Measurements from ENCODE around the gene PAX7.

The PAX7 gene

GRCh38 chr1:18716112-18716784 is 85.6 kb downstream of the PAX7 start:
- no peak for TF ChIP-seq CTCF (IDR thresholded peaks at IDR 0.05)
- H3K36me3 ChIP-seq = no peaks in the 10 kb centered on the region
- no peak overlapping the region for H3K4me3 ChIP-seq
- H3K27me3 ChIP-seq = peaks cover 0 to 85% of the 10 kb centered on the region in 2 donors
- H3K27ac ChIP-seq = no peak overlapping the region
- no peaks in the 10 kb centered on the region for H3K9me3 ChIP-seq
- intact Hi-C loops (cut with DNase I; ENCODE audit: low total_unique reads) = no loop called here
- no peak for DNase-seq
- peaks cover 0 to 9% (median 4%) of the 10 kb centered on the region in 4 donors for H3K4me1 ChIP-seq

GRCh38 chr1:18716785-18717678 is 86.4 kb downstream of the PAX7 start:
- H3K36me3 ChIP-seq = no peaks in the 10 kb centered on the region
- no peak for TF ChIP-seq CTCF (IDR thresholded peaks at IDR 0.05)
- no peaks in the 10 kb centered on the region for H3K9me3 ChIP-seq
- no peak overlapping the region for H3K4me3 ChIP-seq
- DNase-seq = no peak
- intact Hi-C loops (cut with DNase I; ENCODE audit: low total_unique reads) = no loop called here
- peaks cover 0 to 85% of the 10 kb centered on the region in 2 donors for H3K27me3 ChIP-seq
- peaks cover 0 to 9% (median 4%) of the 10 kb centered on the region in 4 donors for H3K4me1 ChIP-seq
- no peak overlapping the region for H3K27ac ChIP-seq

GRCh38 chr1:18719786-18720451 is 89.3 kb downstream of the PAX7 start:
- intact Hi-C loops (cut with DNase I; ENCODE audit: low total_unique reads) = no loop called here

GRCh38 chr1:18721041-18721440 is 90.4 kb downstream of the PAX7 start:
- DNase-seq = no peak
- intact Hi-C loops (cut with DNase I; ENCODE audit: low total_unique reads) = no loop called here
- TF ChIP-seq CTCF (IDR thresholded peaks at IDR 0.05) = no peak
- H3K36me3 ChIP-seq = no peaks in the 10 kb centered on the region
- H3K4me3 ChIP-seq = no peak overlapping the region
- H3K4me1 ChIP-seq = peaks cover 0 to 9% (median 4%) of the 10 kb centered on the region in 4 donors
- H3K27me3 ChIP-seq = peaks cover 0 to 96% of the 10 kb centered on the region in 2 donors
- H3K9me3 ChIP-seq = no peaks in the 10 kb centered on the region
- no peak overlapping the region for H3K27ac ChIP-seq

More at GRCh38 chr1:18719786-18720451, 89.3 kb downstream of the PAX7 start:
- Histone ChIP-seq H3K36me3 (no peaks in the 10 kb centered on the region), H3K9me3 (no peaks in the 10 kb centered on the region), H3K27ac (no peak overlapping the region), H3K4me3 (no peak overlapping the region), H3K27me3 (peaks cover 0 to 99% of the 10 kb centered on the region in 2 donors), H3K4me1 (peaks cover 0 to 9% (median 4%) of the 10 kb centered on the region in 4 donors)
- DNase-seq = no peak
- no peak for TF ChIP-seq CTCF (IDR thresholded peaks at IDR 0.05)

- peaks cover 0 to 6% (median 2%) of the 10 kb centered on the region in 4 donors for H3K4me1 ChIP-seq
- TF ChIP-seq CTCF (IDR thresholded peaks at IDR 0.05) = no peak
- H3K4me3 ChIP-seq = no peak overlapping the region
- no peaks in the 10 kb centered on the region for H3K9me3 ChIP-seq
- H3K27me3 ChIP-seq = peaks cover 0 to 96% of the 10 kb centered on the region in 2 donors
- no peaks in the 10 kb centered on the region for H3K36me3 ChIP-seq
- intact Hi-C loops (cut with DNase I; ENCODE audit: low total_unique reads) = no loop called here
- no peak for DNase-seq
- no peak overlapping the region for H3K27ac ChIP-seq
These were observed 91.1 kb downstream of the PAX7 start for GRCh38 chr1:18721776-18722175.
